Lower leg skin (tissue), 4 donors: ENCODE data around the gene TMEM170B. TPM values are rescaled to one million over a fixed set of nuclear protein-coding genes. Genes with fewer than 3 reads are reported as not detected.
A peak's percentile ranks its signal among the peaks of the same experiment; 100 is the strongest.

ENCODE experiments used
- DNase-seq, 2 donors: peaks; one replicate each; pipeline ENCODE4 v3.0.0-alpha.2; 2019; ENCODE audit warnings: low spot score in 2 of 2
- H3K4me3 ChIP-seq: fragments of 200-600 bp; sonication (generic); 2 replicates; pipeline ENCODE4 v1.5.1; 2017; ENCODE audit warnings: mild to moderate bottlenecking, low read depth; ENCODE audit not compliant: poor library complexity, severe bottlenecking
- CTCF ChIP-seq, 3 donors: fragments of 450-650 bp; IDR thresholded peaks; one replicate each; pipeline ENCODE4 v1.5.1; 2016; ENCODE audit warnings: antibody characterized with exemption in 3 of 3, mild to moderate bottlenecking in 3 of 3, moderate library complexity in 2 of 3
- POLR2A ChIP-seq, 2 donors: fragments of 450-650 bp; IDR thresholded peaks; one replicate each; pipeline ENCODE4 v1.6.1; 2016 to 2017; ENCODE audit warnings: antibody characterized with exemption in 2 of 2, mild to moderate bottlenecking in 1 of 2, moderate library complexity in 1 of 2
- WGBS, 2 donors: methylation state at CpG; one replicate each; pipeline ENCODE4 v1.1.5; 2018; 5-methylcytosine and 5-hydroxymethylcytosine counted together
- intact Hi-C: fragments of 100-400 bp; cut with DNase I; formaldehyde crosslinking; loops from one replicate; pipeline ENCODE4 v1.15.0; 2023; ENCODE audit warnings: low total_unique reads
- total RNA-seq, 4 donors: library from RNA; depleted of rRNA; stranded (reverse); fragments of >200 nt; gene quantifications; one replicate each; pipeline ENCODE4 v1.1.0, GENCODE V29; 2016

Gene TMEM170B
- total RNA-seq, 4 donors from 2014 or later = 0.34 to 2.1 (median 1.3) TPM

GRCh38 chr6:11500008-11500407 lies 37.5 kb upstream of the TMEM170B start:
- intact Hi-C loops = no loop called here
- no peak overlapping the region for H3K4me3 ChIP-seq
- no peak for DNase-seq
- TF ChIP-seq POLR2A (IDR thresholded peaks at IDR 0.05) (no peak), CTCF (IDR thresholded peaks at IDR 0.05) (no peak)
- 58 to 73% methylated on average over 2 of the region's 2 CpGs for WGBS, 2 donors

- H3K4me3 ChIP-seq = no peak overlapping the region
- WGBS, 2 donors = 95 to 99% methylated on average over 3 of the region's 3 CpGs
- no peak for TF ChIP-seq CTCF (IDR thresholded peaks at IDR 0.05)
- no peak for TF ChIP-seq POLR2A (IDR thresholded peaks at IDR 0.05)
- DNase-seq = no peak
- intact Hi-C loops = no loop called here
Measured at GRCh38 chr6:11509471-11509870, 28.1 kb upstream of the TMEM170B start.

- intact Hi-C loops = no loop called here
- no peak overlapping the region for H3K4me3 ChIP-seq
- 63 to 78% methylated on average over 3 of the region's 3 CpGs for WGBS, 2 donors
- TF ChIP-seq CTCF (IDR thresholded peaks at IDR 0.05) (no peak), POLR2A (IDR thresholded peaks at IDR 0.05) (no peak)
- no peak for DNase-seq
Measured at GRCh38 chr6:11514672-11515071, 22.9 kb upstream of the TMEM170B start.

GRCh38 chr6:11515763-11516162 lies 21.8 kb upstream of the TMEM170B start:
- no peak for TF ChIP-seq POLR2A (IDR thresholded peaks at IDR 0.05)
- no peak for TF ChIP-seq CTCF (IDR thresholded peaks at IDR 0.05)
- H3K4me3 ChIP-seq = no peak overlapping the region
- DNase-seq = no peak
- WGBS, 2 donors = 68 to 73% methylated on average over 3 of the region's 3 CpGs
- intact Hi-C loops = no loop called here

GRCh38 chr6:11522812-11523605 lies 14.5 kb upstream of the TMEM170B start:
- WGBS, 2 donors = 83 to 86% methylated on average over 4 of the region's 4 CpGs
- TF ChIP-seq CTCF (IDR thresholded peaks at IDR 0.05) (no peak), POLR2A (IDR thresholded peaks at IDR 0.05) (no peak)
- intact Hi-C loops = no loop called here
- peak; percentile 50 to 84 for DNase-seq
- no peak overlapping the region for H3K4me3 ChIP-seq
